CD4-positive, alpha-beta memory T cell (primary cell): ENCODE measurements around the gene ACTA2. TPM values are rescaled to one million over a fixed set of nuclear protein-coding genes. Genes with fewer than 3 reads are reported as not detected.

Experiments
- CTCF ChIA-PET: fragments of 350-600 bp; sonication (Branson Sonifier 250); formaldehyde crosslinking; loops from one replicate; lab custom pipeline; 2021; ENCODE audit warnings: inconsistent platforms; ENCODE audit not compliant: partially characterized antibody; lab: Charles Lee
- POLR2A ChIA-PET: fragments of 350-600 bp; sonication (Branson Sonifier 250); formaldehyde crosslinking; loops from one replicate; lab custom pipeline; 2021; ENCODE audit not compliant: partially characterized antibody; lab: Charles Lee
- DNase-seq, 5 donors: peaks; one replicate each; pipeline versions ENCODE4 v3.0.0 to v3.0.0-alpha.2; 2020 to 2022; ENCODE audit warnings: mixed read lengths in 1 of 5
- H3K27ac ChIP-seq: one replicate; pipeline ENCODE4 v1.7.0; 2013; ENCODE audit warnings: low read depth, low read length
- H3K27me3 ChIP-seq: 2 replicates; pipeline ENCODE4 v1.7.0; 2013; ENCODE audit warnings: mild to moderate bottlenecking, low read length, moderate library complexity; ENCODE audit not compliant: insufficient read depth
- H3K36me3 ChIP-seq: 2 replicates; pipeline ENCODE4 v1.7.0; 2013; ENCODE audit warnings: mild to moderate bottlenecking, low read length, moderate library complexity; ENCODE audit not compliant: insufficient read depth
- H3K4me1 ChIP-seq: 2 replicates; pipeline ENCODE4 v1.7.0; 2013; ENCODE audit warnings: mild to moderate bottlenecking, low read length, moderate library complexity; ENCODE audit not compliant: insufficient read depth
- H3K4me3 ChIP-seq, 2 donors: one replicate each; pipeline ENCODE4 v1.7.0; 2013; ENCODE audit warnings: low read length in 2 of 2, mild to moderate bottlenecking in 1 of 2
- H3K9me3 ChIP-seq, 2 donors: one replicate each; pipeline ENCODE4 v1.7.0; 2013; ENCODE audit warnings: low read length in 2 of 2, control low read depth in 1 of 2; ENCODE audit not compliant: control insufficient read depth in 1 of 2
- H3K27ac Mint-ChIP-seq, 7 donors: one replicate each; pipeline ENCODE4 v1.8.0; 2020 to 2021; ENCODE audit warnings: mixed read lengths in 7 of 7, mild to moderate bottlenecking in 6 of 7, inconsistent platforms in 3 of 7, moderate library complexity in 3 of 7
- H3K27me3 Mint-ChIP-seq, 2 donors: one replicate each; pipeline ENCODE4 v1.8.0; 2020 to 2021; ENCODE audit warnings: mixed read lengths in 2 of 2
- H3K36me3 Mint-ChIP-seq, 2 donors: one replicate each; pipeline ENCODE4 v1.8.0; 2020 to 2021; ENCODE audit warnings: mixed read lengths in 2 of 2, inconsistent platforms in 1 of 2, mild to moderate bottlenecking in 1 of 2
- H3K4me1 Mint-ChIP-seq, 4 donors: one replicate each; pipeline ENCODE4 v1.8.0; 2020 to 2021; ENCODE audit warnings: mixed read lengths in 4 of 4, mild to moderate bottlenecking in 1 of 4
- H3K4me3 Mint-ChIP-seq, 8 donors: one replicate each; pipeline ENCODE4 v1.8.0; 2020 to 2021; ENCODE audit warnings: mixed read lengths in 8 of 8, mild to moderate bottlenecking in 7 of 8, moderate library complexity in 6 of 8, inconsistent platforms in 3 of 8
- H3K9me3 Mint-ChIP-seq, 8 donors: one replicate each; pipeline ENCODE4 v1.8.0; 2020 to 2021; ENCODE audit warnings: mixed read lengths in 8 of 8, mild to moderate bottlenecking in 5 of 8, inconsistent platforms in 3 of 8, moderate library complexity in 1 of 8
- intact Hi-C: fragments of 100-400 bp; cut with micrococcal nuclease; formaldehyde crosslinking; loops from one replicate; pipeline ENCODE4 v1.15.1; 2023
- polyA plus RNA-seq, 2 donors: library from polyadenylated mRNA; unstranded; fragments of 300-500 nt; fragmentation: Illumina TruSeq; gene quantifications; one replicate each; pipeline ENCODE4 v1.2.3, GENCODE V29; 2021
- total RNA-seq, 2 experiments: library from RNA; stranded (reverse); gene quantifications; one replicate each; pipeline ENCODE4 v1.2.3, GENCODE V29; 2021

The ACTA2 gene
- total and polyA plus RNA-seq, 4 experiments from 2014 or later: 9.1 to 13.2 (median 11.5) TPM

GRCh38 chr10:88949051-88949450 lies 3.5 kb downstream of the ACTA2 start:
- H3K36me3 ChIP-seq: no peaks in the 10 kb centered on the region
- Mint-ChIP-seq H3K36me3 (peaks cover 0 to 20% of the 10 kb centered on the region in 2 donors), H3K9me3 (no peaks in the 10 kb centered on the region), H3K4me1 (peaks cover 0 to 22% (median 8%) of the 10 kb centered on the region in 4 donors), H3K4me3 (no peak overlapping the region), H3K27ac (no peak overlapping the region), H3K27me3 (no peaks in the 10 kb centered on the region)
- H3K27me3 ChIP-seq: no peaks in the 10 kb centered on the region
- intact Hi-C loops: no loop called here
- no peak overlapping the region for H3K27ac ChIP-seq
- peaks cover 8% of the 10 kb centered on the region for H3K4me1 ChIP-seq
- CTCF ChIA-PET: interaction anchor here (0.6 to 3.6 kb wide), 5 partner anchors 15 to 298 kb away, joined by 3 to 20 read pairs (median 3); no protein-coding TSS in a partner anchor
- no peak for DNase-seq
- no peak overlapping the region for H3K4me3 ChIP-seq
- no peaks in the 10 kb centered on the region for H3K9me3 ChIP-seq
- POLR2A ChIA-PET: interaction anchor here (1.2 kb wide), 1 partner anchor 11 kb away, joined by 3 read pairs; no protein-coding TSS in a partner anchor

GRCh38 chr10:88946965-88947590 lies 5.5 kb downstream of the ACTA2 start:
- Mint-ChIP-seq H3K27ac (peak overlapping the region in 1 of 7 donors; percentile 33), H3K9me3 (no peaks in the 10 kb centered on the region), H3K36me3 (peaks cover 6 to 16% of the 10 kb centered on the region in 2 donors), H3K4me3 (no peak overlapping the region), H3K4me1 (peaks cover 6 to 17% (median 8%) of the 10 kb centered on the region in 4 donors), H3K27me3 (no peaks in the 10 kb centered on the region)
- H3K4me1 ChIP-seq: peaks cover 8% of the 10 kb centered on the region
- H3K9me3 ChIP-seq: no peaks in the 10 kb centered on the region
- H3K27ac ChIP-seq: no peak overlapping the region
- CTCF ChIA-PET: interaction anchor here (0.8 to 3.6 kb wide), 3 partner anchors 9 to 83 kb away, joined by 3 to 20 read pairs (median 3); no protein-coding TSS in a partner anchor
- no peak overlapping the region for H3K4me3 ChIP-seq
- H3K36me3 ChIP-seq: no peaks in the 10 kb centered on the region
- intact Hi-C loops: no loop called here
- DNase-seq: no peak
- POLR2A ChIA-PET: no interaction called here
- H3K27me3 ChIP-seq: no peaks in the 10 kb centered on the region

- Histone ChIP-seq H3K4me1 (peaks cover 8% of the 10 kb centered on the region), H3K36me3 (no peaks in the 10 kb centered on the region), H3K9me3 (no peaks in the 10 kb centered on the region), H3K4me3 (no peak overlapping the region), H3K27ac (no peak overlapping the region), H3K27me3 (no peaks in the 10 kb centered on the region)
- Mint-ChIP-seq H3K27ac (no peak overlapping the region), H3K4me3 (no peak overlapping the region), H3K27me3 (no peaks in the 10 kb centered on the region), H3K4me1 (peaks cover 6 to 10% (median 8%) of the 10 kb centered on the region in 4 donors), H3K9me3 (no peaks in the 10 kb centered on the region), H3K36me3 (peaks cover 11 to 12% of the 10 kb centered on the region in 2 donors)
- intact Hi-C loops: no loop called here
- CTCF ChIA-PET: interaction anchor here (1.4 to 4.2 kb wide), 5 partner anchors 12 to 83 kb away, joined by 4 to 36 read pairs (median 6); partner anchors contain the start of gene FAS
- POLR2A ChIA-PET: no interaction called here
- no peak for DNase-seq
Observed at GRCh38 chr10:88946200-88946599, 6.4 kb downstream of the ACTA2 start.

GRCh38 chr10:88944813-88945212 lies 7.8 kb downstream of the ACTA2 start:
- Histone ChIP-seq H3K9me3 (no peaks in the 10 kb centered on the region), H3K27ac (no peak overlapping the region), H3K4me3 (no peak overlapping the region), H3K36me3 (peaks cover 8% of the 10 kb centered on the region), H3K4me1 (peaks cover 8% of the 10 kb centered on the region), H3K27me3 (no peaks in the 10 kb centered on the region)
- POLR2A ChIA-PET: no interaction called here
- intact Hi-C loops: no loop called here
- Mint-ChIP-seq H3K4me1 (peaks cover 6 to 10% (median 7%) of the 10 kb centered on the region in 4 donors), H3K9me3 (no peaks in the 10 kb centered on the region), H3K27ac (peak overlapping the region in 1 of 7 donors; percentile 18), H3K36me3 (peaks cover 6 to 18% of the 10 kb centered on the region in 2 donors), H3K27me3 (no peaks in the 10 kb centered on the region), H3K4me3 (no peak overlapping the region)
- CTCF ChIA-PET: interaction anchor here (0.8 to 4.2 kb wide), 5 partner anchors 8 to 109 kb away, joined by 3 to 36 read pairs (median 4); partner anchors contain the start of gene FAS
- no peak for DNase-seq

- DNase-seq: no peak
- POLR2A ChIA-PET: no interaction called here
- Mint-ChIP-seq H3K36me3 (peaks cover 15 to 24% of the 10 kb centered on the region in 2 donors), H3K9me3 (no peaks in the 10 kb centered on the region), H3K27me3 (no peaks in the 10 kb centered on the region), H3K27ac (no peak overlapping the region), H3K4me1 (peaks cover 6 to 10% (median 7%) of the 10 kb centered on the region in 4 donors), H3K4me3 (no peak overlapping the region)
- no peaks in the 10 kb centered on the region for H3K27me3 ChIP-seq
- H3K4me1 ChIP-seq: peaks cover 8% of the 10 kb centered on the region
- H3K9me3 ChIP-seq: no peaks in the 10 kb centered on the region
- peaks cover 8% of the 10 kb centered on the region for H3K36me3 ChIP-seq
- H3K4me3 ChIP-seq: no peak overlapping the region
- intact Hi-C loops: no loop called here
- CTCF ChIA-PET: interaction anchor here (1.3 to 4.2 kb wide), 3 partner anchors 10 to 289 kb away, joined by 3 to 36 read pairs (median 4); no protein-coding TSS in a partner anchor
- H3K27ac ChIP-seq: no peak overlapping the region
Observed at GRCh38 chr10:88943778-88944177, 8.8 kb downstream of the ACTA2 start.

GRCh38 chr10:88941026-88941425 lies 11.5 kb downstream of the ACTA2 start:
- H3K27me3 Mint-ChIP-seq: no peaks in the 10 kb centered on the region
- Histone ChIP-seq H3K27ac (no peak overlapping the region), H3K36me3 (peaks cover 8% of the 10 kb centered on the region), H3K9me3 (no peaks in the 10 kb centered on the region), H3K4me1 (peaks cover 8% of the 10 kb centered on the region), H3K27me3 (no peaks in the 10 kb centered on the region), H3K4me3 (no peak overlapping the region)
- H3K36me3 Mint-ChIP-seq: peaks cover 22 to 35% of the 10 kb centered on the region in 2 donors
- no peaks in the 10 kb centered on the region for H3K9me3 Mint-ChIP-seq
- H3K27ac Mint-ChIP-seq: no peak overlapping the region
- intact Hi-C loops: no loop called here
- peaks cover 6 to 11% (median 7%) of the 10 kb centered on the region in 4 donors for H3K4me1 Mint-ChIP-seq
- POLR2A ChIA-PET: no interaction called here
- CTCF ChIA-PET: interaction anchor here (0.7 to 1.9 kb wide), 2 partner anchors 88 to 100 kb away, joined by 3 to 9 read pairs; no protein-coding TSS in a partner anchor
- no peak for DNase-seq
- H3K4me3 Mint-ChIP-seq: no peak overlapping the region

GRCh38 chr10:88938938-88939337 lies 13.6 kb downstream of the ACTA2 start:
- DNase-seq: no peak
- Histone ChIP-seq H3K36me3 (peaks cover 8% of the 10 kb centered on the region), H3K9me3 (no peaks in the 10 kb centered on the region), H3K4me3 (no peak overlapping the region), H3K27me3 (no peaks in the 10 kb centered on the region), H3K27ac (no peak overlapping the region), H3K4me1 (peaks cover 11% of the 10 kb centered on the region)
- Mint-ChIP-seq H3K4me3 (no peak overlapping the region), H3K4me1 (peaks cover 9 to 19% (median 12%) of the 10 kb centered on the region in 4 donors), H3K27ac (no peak overlapping the region), H3K27me3 (no peaks in the 10 kb centered on the region), H3K9me3 (no peaks in the 10 kb centered on the region), H3K36me3 (peaks cover 22 to 37% of the 10 kb centered on the region in 2 donors)
- ChIA-PET CTCF (interaction anchor here (0.7 kb wide), 1 partner anchor 39 kb away, joined by 3 read pairs; no protein-coding TSS in a partner anchor), POLR2A (no interaction called here)
- intact Hi-C loops: loop anchor here (10.0 kb wide), 1 partner anchor 626 kb away; no protein-coding TSS in a partner anchor
